Skin epidermis (tissue), 12 donors: ENCODE data around the gene TBCD.
A peak's percentile ranks its signal among the peaks of the same experiment; 100 is the strongest.
"Not testable (repeated sequence)": the region's sequence is repeated elsewhere in the genome, so short reads cannot be mapped to it uniquely, and the experiment has no call there.

Source experiments
- H3K27ac ChIP-seq, 21 experiments: fragments of 200-600 bp; sonication (generic) in 11 of 21; one replicate each; pipeline ENCODE4 v1.5.0; 2020; ENCODE audit warnings: mild to moderate bottlenecking in 3 of 21, inconsistent platforms in 2 of 21, moderate library complexity in 2 of 21
- H3K4me3 ChIP-seq, 7 experiments: fragments of 200-600 bp; sonication (generic) in 2 of 7; one replicate each; pipeline ENCODE4 v1.5.0; 2020; ENCODE audit warnings: inconsistent platforms in 2 of 7, mild to moderate bottlenecking in 2 of 7, moderate library complexity in 1 of 7

The TBCD gene

GRCh38 chr17:82965371-82965770 is 213.5 kb downstream of the TBCD start:
- Histone ChIP-seq H3K27ac (no peak overlapping the region), H3K4me3 (no peak overlapping the region)

GRCh38 chr17:82966415-82966814 is 214.6 kb downstream of the TBCD start:
- no peak overlapping the region for H3K4me3 ChIP-seq
- no peak overlapping the region for H3K27ac ChIP-seq

GRCh38 chr17:82967268-82968032 is 215.6 kb downstream of the TBCD start:
- Histone ChIP-seq H3K4me3 (no peak overlapping the region), H3K27ac (no peak overlapping the region)

GRCh38 chr17:82968033-82968841 is 216.4 kb downstream of the TBCD start:
- not testable (repeated sequence) for H3K27ac ChIP-seq, H3K4me3 ChIP-seq

- Histone ChIP-seq H3K4me3 (no peak overlapping the region), H3K27ac (no peak overlapping the region)
These were observed 218.2 kb downstream of the TBCD start for GRCh38 chr17:82970067-82970466.

GRCh38 chr17:82970818-82971590 is 219.1 kb downstream of the TBCD start:
- Histone ChIP-seq H3K27ac (no peak overlapping the region), H3K4me3 (no peak overlapping the region)

- no peak overlapping the region for H3K4me3 ChIP-seq
- H3K27ac ChIP-seq: no peak overlapping the region
These were observed 221.0 kb downstream of the TBCD start for GRCh38 chr17:82972836-82973372.

- Histone ChIP-seq H3K4me3 (no peak overlapping the region), H3K27ac (no peak overlapping the region)
These were observed 221.7 kb downstream of the TBCD start for GRCh38 chr17:82973456-82974135.

GRCh38 chr17:82974136-82974952 is 222.5 kb downstream of the TBCD start:
- Histone ChIP-seq H3K27ac (no peak overlapping the region), H3K4me3 (no peak overlapping the region)

- H3K4me3 ChIP-seq: no peak overlapping the region
- H3K27ac ChIP-seq: no peak overlapping the region
These were observed 225.2 kb downstream of the TBCD start for GRCh38 chr17:82976982-82977488.

GRCh38 chr17:82977606-82978005 is 225.7 kb downstream of the TBCD start:
- no peak overlapping the region for H3K4me3 ChIP-seq

GRCh38 chr17:82978765-82979349 is 227.0 kb downstream of the TBCD start:
- H3K27ac ChIP-seq: peak overlapping the region in 7 of 21 experiments; percentile 28 to 74 (median 46)

More at GRCh38 chr17:82977606-82978005, 225.7 kb downstream of the TBCD start:
- H3K27ac ChIP-seq: no peak overlapping the region

GRCh38 chr17:82979718-82980117 is 227.9 kb downstream of the TBCD start:
- Histone ChIP-seq H3K27ac (peak overlapping the region in 3 of 21 experiments; percentile 21 to 74 (median 34)), H3K4me3 (no peak overlapping the region)

More at GRCh38 chr17:82978765-82979349, 227.0 kb downstream of the TBCD start:
- no peak overlapping the region for H3K4me3 ChIP-seq

- Histone ChIP-seq H3K4me3 (no peak overlapping the region), H3K27ac (no peak overlapping the region)
These were observed 228.8 kb downstream of the TBCD start for GRCh38 chr17:82980632-82981031.

GRCh38 chr17:82981141-82981730 is 229.4 kb downstream of the TBCD start:
- H3K27ac ChIP-seq: no peak overlapping the region
- no peak overlapping the region for H3K4me3 ChIP-seq

- Histone ChIP-seq H3K27ac (no peak overlapping the region), H3K4me3 (no peak overlapping the region)
These were observed 231.8 kb downstream of the TBCD start for GRCh38 chr17:82983510-82984248.

GRCh38 chr17:82984249-82984617 is 232.4 kb downstream of the TBCD start:
- H3K4me3 ChIP-seq, H3K27ac ChIP-seq: not testable (repeated sequence)
